GM12891 (cell line): ENCODE measurements around the gene UQCC3.

Experiments used
- PAX5 ChIP-seq: IDR thresholded peaks from 2 replicates; pipeline ENCODE4 v1.6.1; 2011; ENCODE audit warnings: low read length, moderate library complexity, mild to moderate bottlenecking; ENCODE audit not compliant: insufficient read depth, severe bottlenecking
- POLR2A ChIP-seq: IDR thresholded peaks from 2 replicates; pipeline ENCODE4 v1.6.1; 2011; ENCODE audit warnings: low read depth, low read length, control low read depth
- POLR2AphosphoS5 ChIP-seq: IDR thresholded peaks from 2 replicates; pipeline ENCODE4 v1.6.1; 2011; ENCODE audit warnings: low read depth, low read length, control low read depth
- POU2F2 ChIP-seq: IDR thresholded peaks from 2 replicates; pipeline ENCODE4 v1.6.1; 2011; ENCODE audit warnings: low read depth, mild to moderate bottlenecking, control low read depth, low read length, moderate library complexity
- SPI1 ChIP-seq: IDR thresholded peaks from 2 replicates; pipeline ENCODE4 v1.6.1; 2011; ENCODE audit warnings: low read depth, low read length, control low read depth
- TAF1 ChIP-seq: IDR thresholded peaks from 2 replicates; pipeline ENCODE4 v1.6.1; 2011; ENCODE audit warnings: low read depth, low read length, control low read depth

DNA sequence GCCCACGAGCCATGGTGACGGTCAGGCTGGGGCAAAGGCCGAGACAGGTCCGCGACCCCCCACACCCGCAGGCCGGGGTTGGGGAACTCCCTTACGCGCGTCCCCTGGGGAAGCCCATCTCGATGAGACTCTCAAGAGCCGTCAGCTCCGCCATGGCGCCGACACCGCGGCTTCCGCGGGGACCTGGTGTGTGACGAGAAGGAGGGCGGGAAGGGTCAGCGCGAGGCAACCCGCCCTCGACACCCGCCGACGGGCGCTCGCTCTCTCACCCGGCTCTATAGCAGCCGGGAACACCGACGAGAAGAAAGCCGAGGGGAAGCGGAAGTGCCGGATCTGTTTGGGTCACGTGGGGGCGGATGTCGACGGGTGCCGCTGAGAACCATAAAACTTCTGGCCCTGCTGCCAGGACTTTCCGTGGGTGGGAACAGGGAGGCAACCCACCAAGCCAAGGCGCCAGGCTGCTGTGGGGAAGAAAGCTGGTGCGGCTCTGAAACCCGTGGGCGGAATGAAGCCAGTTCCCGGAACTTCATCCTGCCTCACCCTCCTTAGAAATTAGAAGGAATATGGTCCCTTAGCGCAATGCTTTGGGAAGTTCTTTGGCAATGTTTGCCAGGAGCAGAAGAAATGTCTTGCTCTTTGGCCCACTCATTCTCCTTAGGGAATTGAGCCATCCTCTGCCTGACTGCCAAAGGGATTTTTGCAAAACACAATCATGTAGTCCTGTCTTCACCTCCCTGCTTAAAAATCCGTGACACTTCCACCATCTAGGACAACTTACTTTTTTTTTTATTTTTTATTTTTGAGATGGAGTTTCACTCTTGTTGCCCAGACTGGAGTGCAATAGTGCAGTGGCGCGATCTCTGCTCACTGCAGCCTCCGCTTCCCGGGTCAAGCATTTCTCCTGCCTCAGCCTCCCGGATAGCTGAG is 7.6 kb downstream of the UQCC3 start, which contains the start of gene UBXN1:
- TF ChIP-seq POLR2AphosphoS5 (peak; percentile 88), POLR2A (peak; percentile 94), SPI1 (peak; percentile 88), TAF1 (peak; percentile 64), POU2F2 (peak; percentile 58), PAX5 (no peak)
